GM18526 (cell line): Measurements from ENCODE around the gene FAP.

ENCODE experiments used
- POLR2A ChIP-seq: IDR thresholded peaks from 3 replicates; pipeline ENCODE4 v1.6.1; 2011; ENCODE audit not compliant: insufficient read length; ENCODE audit errors: extremely low read depth

FAP gene

DNA sequence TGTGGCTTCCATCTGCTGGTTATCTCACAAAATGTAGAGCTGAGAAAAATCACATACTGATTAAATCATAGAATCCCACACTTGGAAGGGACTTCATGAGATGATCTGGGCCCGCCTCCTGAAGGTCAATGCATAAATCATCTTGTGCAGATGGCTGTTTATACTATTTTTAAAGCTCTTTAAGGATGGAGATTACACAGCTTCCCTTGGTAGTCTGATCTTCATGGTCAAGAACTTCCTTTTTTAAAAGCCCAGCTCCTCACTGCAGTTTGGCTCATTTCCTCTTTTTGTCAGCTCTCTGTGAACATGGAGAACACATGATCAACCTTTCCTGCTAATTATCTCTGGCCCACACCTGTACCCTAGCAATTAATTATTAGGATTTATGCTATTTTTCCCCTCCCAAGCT lies 117.1 kb downstream of the FAP start:
- no peak for TF ChIP-seq POLR2A

GRCh38 chr2:162125138-162125537 lies 118.1 kb downstream of the FAP start:
- no peak for TF ChIP-seq POLR2A

DNA sequence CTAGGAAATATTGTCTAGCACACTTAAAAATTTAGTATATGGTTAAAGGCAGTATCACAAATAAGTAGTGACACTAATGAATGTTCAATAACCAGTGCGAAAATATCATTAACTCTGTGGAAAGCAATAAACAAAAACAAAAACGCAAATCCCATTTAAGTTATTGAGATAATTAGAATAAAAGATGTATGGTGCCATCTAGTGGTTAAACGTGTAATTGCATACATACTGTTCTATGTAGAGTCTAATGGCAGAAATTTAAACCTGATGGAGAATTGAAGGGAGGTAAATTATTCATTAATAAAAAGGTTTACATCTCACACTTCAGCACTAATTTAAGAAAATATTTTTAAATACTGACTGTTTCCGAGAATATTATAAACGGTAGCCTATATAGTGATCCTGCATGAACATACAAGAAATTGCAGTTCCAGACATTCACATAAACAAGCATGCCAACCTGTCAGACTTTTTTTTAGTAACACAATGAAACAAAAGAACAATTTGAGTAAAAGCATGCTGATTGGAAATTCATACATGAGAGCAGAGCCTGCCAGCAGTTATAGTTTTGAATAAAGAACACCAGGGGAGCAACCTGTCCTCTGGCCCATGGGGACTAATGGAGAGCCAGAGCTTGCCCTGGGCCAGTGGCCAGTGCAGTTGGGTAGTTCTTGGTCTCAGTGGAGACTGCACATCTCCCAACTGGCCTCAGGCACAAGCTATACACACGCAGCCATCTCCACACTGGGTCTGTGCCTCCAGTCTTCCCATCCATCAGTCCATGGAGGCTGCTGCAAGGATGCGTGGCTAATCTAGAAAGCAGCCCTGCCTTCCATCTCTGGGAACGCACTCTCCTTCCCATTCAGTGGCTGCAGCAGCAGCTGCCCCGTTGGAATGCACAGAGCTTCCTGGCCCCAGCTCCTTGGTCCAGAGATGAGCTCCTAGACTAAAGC lies 119.2 kb downstream of the FAP start:
- no peak for TF ChIP-seq POLR2A
